HEK293 (cell line): ENCODE results near the gene NUDT6.

Source experiments
- CTCF ChIP-seq: fragments of 450-650 bp; formaldehyde crosslinking; IDR thresholded peaks from 2 replicates; pipeline ENCODE4 v1.5.1; 2016; ENCODE audit warnings: missing biosample characterization, missing genetic modification characterization
- HIC1 ChIP-seq: fragments of 450-650 bp; formaldehyde crosslinking; IDR thresholded peaks from 2 replicates; pipeline ENCODE4 v1.5.1; 2016; ENCODE audit warnings: missing biosample characterization, missing genetic modification characterization
- TCF7L2 ChIP-seq: IDR thresholded peaks from 2 replicates; pipeline ENCODE4 v1.6.1; 2011; ENCODE audit warnings: low read depth, mild to moderate bottlenecking, inconsistent platforms, low read length, moderate library complexity, borderline replicate concordance
- YY1 ChIP-seq: fragments of 450-650 bp; formaldehyde crosslinking; IDR thresholded peaks from 2 replicates; pipeline ENCODE4 v1.5.1; 2018; ENCODE audit warnings: missing biosample characterization, missing genetic modification characterization
- ZBTB1 ChIP-seq: fragments of 450-650 bp; formaldehyde crosslinking; IDR thresholded peaks from 2 replicates; pipeline ENCODE4 v1.5.1; 2016; ENCODE audit warnings: missing biosample characterization, missing genetic modification characterization
- ZBTB11 ChIP-seq: fragments of 450-650 bp; formaldehyde crosslinking; conservative IDR thresholded peaks from 2 replicates; pipeline ENCODE4 v1.5.1; 2016; ENCODE audit warnings: low read depth, missing biosample characterization, missing genetic modification characterization
- ZNF16 ChIP-seq: fragments of 450-650 bp; formaldehyde crosslinking; IDR thresholded peaks from 2 replicates; pipeline ENCODE4 v1.5.1; 2016; ENCODE audit warnings: low read depth, missing biosample characterization, missing genetic modification characterization
- ZNF202 ChIP-seq: fragments of 450-650 bp; formaldehyde crosslinking; IDR thresholded peaks from 2 replicates; pipeline ENCODE4 v1.5.1; 2016; ENCODE audit warnings: missing biosample characterization, missing genetic modification characterization, borderline replicate concordance
- ZNF548 ChIP-seq: fragments of 450-650 bp; formaldehyde crosslinking; IDR thresholded peaks from 2 replicates; pipeline ENCODE4 v1.5.1; 2016; ENCODE audit warnings: missing biosample characterization, missing genetic modification characterization
- ZNF580 ChIP-seq: fragments of 450-650 bp; formaldehyde crosslinking; IDR thresholded peaks from 2 replicates; pipeline ENCODE4 v1.5.1; 2016; ENCODE audit warnings: missing biosample characterization, missing genetic modification characterization
- ZSCAN23 ChIP-seq: fragments of 450-650 bp; formaldehyde crosslinking; IDR thresholded peaks from 2 replicates; pipeline ENCODE4 v1.5.1; 2016; ENCODE audit warnings: missing biosample characterization, missing genetic modification characterization

GRCh38 chr4:122921971-122922876, at the start of gene NUDT6:
- TF ChIP-seq CTCF (tag by site-specific recombination), result no peak
- no peak for TF ChIP-seq TCF7L2
- TF ChIP-seq ZBTB1 (tag by site-specific recombination), result no peak
- no peak for TF ChIP-seq ZSCAN23 (tag by site-specific recombination)
- no peak for TF ChIP-seq YY1 (tag by site-specific recombination)
- no peak for TF ChIP-seq ZNF548 (tag by site-specific recombination)
- TF ChIP-seq ZNF202 (tag by site-specific recombination), result no peak
- no peak for TF ChIP-seq HIC1 (tag by site-specific recombination)
- no peak; the same call in 1 of the 2 replicates for TF ChIP-seq ZBTB11 (tag by site-specific recombination)
- no peak for TF ChIP-seq ZNF16 (tag by site-specific recombination)
- TF ChIP-seq ZNF580 (tag by site-specific recombination), result no peak
